Lower lobe of right lung (tissue), 2 donors: Measurements from ENCODE around the gene TMCC3. TPM values are rescaled to one million over a fixed set of nuclear protein-coding genes. Genes with fewer than 3 reads are reported as not detected.

Source experiments
- ATAC-seq, 2 donors: fragments of 200-7000 bp; cut with Tn5 transposase; one replicate each; pipeline ENCODE4 v1.9.1; 2020 to 2022; ENCODE audit warnings: mild to moderate bottlenecking in 2 of 2, moderate library complexity in 2 of 2
- DNase-seq: peaks from one replicate; pipeline ENCODE4 v3.0.0-alpha.2; 2020
- H3K27ac ChIP-seq: fragments of 200-600 bp; one replicate; pipeline ENCODE4 v1.8.0; 2022
- H3K27me3 ChIP-seq: fragments of 200-600 bp; one replicate; pipeline ENCODE4 v1.8.0; 2022; ENCODE audit warnings: low read depth
- H3K36me3 ChIP-seq: fragments of 200-600 bp; one replicate; pipeline ENCODE4 v1.8.0; 2022; ENCODE audit warnings: mild to moderate bottlenecking
- H3K4me1 ChIP-seq: fragments of 200-600 bp; one replicate; pipeline ENCODE4 v1.8.0; 2022
- H3K4me3 ChIP-seq: fragments of 200-600 bp; one replicate; pipeline ENCODE4 v1.8.0; 2022; ENCODE audit warnings: mild to moderate bottlenecking
- H3K9me3 ChIP-seq: fragments of 200-600 bp; one replicate; pipeline ENCODE4 v1.8.0; 2022
- intact Hi-C: fragments of 100-400 bp; cut with DNase I; formaldehyde crosslinking; loops from one replicate; pipeline ENCODE4 v1.11.0; 2022
- total RNA-seq: library from RNA; stranded (reverse); fragmentation: NEBNext Ultra II Directional; extraction: Animal tissue kit (Norgen Biotek cat#: 25700); gene quantifications from one replicate; pipeline ENCODE4 v1.2.1, GENCODE V29; 2021
- TF ChIP-seq, protein P1 (sequence below): fragments of 200-600 bp; IDR thresholded peaks from one replicate; pipeline ENCODE4 v1.8.0; 2022; ENCODE audit warnings: antibody characterized with exemption, mild to moderate bottlenecking
- donor health status: DM: no; HTN: yes; CAD: no; lungs with severe emphysema.

TMCC3 gene
- total RNA-seq, 1 donor from 2014 or later, result 9.7 TPM

DNA sequence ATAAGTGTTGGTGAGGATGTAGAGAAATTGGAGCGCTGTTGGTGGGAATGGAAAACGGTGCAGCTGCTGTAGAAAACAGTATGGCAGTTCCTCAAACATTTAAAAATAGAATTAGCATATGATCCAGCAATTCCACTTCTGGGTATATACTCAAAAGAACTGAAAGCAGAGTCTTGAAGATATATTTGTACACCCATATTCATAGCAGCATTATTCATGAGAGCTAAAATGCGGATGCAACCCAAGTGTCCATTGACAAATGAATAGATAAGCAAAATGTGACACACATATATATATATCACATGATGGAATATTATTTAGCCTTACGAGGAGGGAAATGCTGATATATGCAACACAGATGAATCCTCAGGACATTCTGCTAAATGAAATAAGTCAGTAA lies 106.0 kb downstream of the TMCC3 start:
- Histone ChIP-seq H3K27me3 (no peaks in the 10 kb centered on the region), H3K27ac (no peak overlapping the region), H3K9me3 (no peaks in the 10 kb centered on the region), H3K4me3 (no peak overlapping the region), H3K4me1 (no peaks in the 10 kb centered on the region), H3K36me3 (no peaks in the 10 kb centered on the region)
- TF ChIP-seq, protein P1, sequence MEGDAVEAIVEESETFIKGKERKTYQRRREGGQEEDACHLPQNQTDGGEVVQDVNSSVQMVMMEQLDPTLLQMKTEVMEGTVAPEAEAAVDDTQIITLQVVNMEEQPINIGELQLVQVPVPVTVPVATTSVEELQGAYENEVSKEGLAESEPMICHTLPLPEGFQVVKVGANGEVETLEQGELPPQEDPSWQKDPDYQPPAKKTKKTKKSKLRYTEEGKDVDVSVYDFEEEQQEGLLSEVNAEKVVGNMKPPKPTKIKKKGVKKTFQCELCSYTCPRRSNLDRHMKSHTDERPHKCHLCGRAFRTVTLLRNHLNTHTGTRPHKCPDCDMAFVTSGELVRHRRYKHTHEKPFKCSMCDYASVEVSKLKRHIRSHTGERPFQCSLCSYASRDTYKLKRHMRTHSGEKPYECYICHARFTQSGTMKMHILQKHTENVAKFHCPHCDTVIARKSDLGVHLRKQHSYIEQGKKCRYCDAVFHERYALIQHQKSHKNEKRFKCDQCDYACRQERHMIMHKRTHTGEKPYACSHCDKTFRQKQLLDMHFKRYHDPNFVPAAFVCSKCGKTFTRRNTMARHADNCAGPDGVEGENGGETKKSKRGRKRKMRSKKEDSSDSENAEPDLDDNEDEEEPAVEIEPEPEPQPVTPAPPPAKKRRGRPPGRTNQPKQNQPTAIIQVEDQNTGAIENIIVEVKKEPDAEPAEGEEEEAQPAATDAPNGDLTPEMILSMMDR, result no peak
- DNase-seq (no peak), ATAC-seq (no peak)
- intact Hi-C loops, result no loop called here

DNA sequence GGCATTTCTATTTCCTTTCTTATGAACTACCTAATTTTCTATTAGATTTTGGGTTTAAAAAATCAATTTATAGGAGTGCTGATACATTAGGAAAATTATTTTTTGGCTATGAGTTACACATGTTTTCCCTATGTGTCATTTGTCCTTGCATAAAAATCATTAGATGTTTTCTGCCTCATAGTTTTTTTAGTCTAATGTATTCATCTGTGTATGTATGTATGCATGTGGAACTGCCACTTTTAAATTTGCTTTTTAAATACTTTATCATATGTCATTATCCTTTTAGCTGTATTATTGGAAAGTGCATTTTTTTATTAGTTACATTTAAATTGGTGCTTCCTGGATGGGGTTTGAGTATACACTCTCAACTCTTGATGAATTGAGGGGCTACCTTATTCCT lies 112.0 kb downstream of the TMCC3 start:
- no peak for ATAC-seq
- H3K36me3 ChIP-seq, result no peaks in the 10 kb centered on the region
- no peaks in the 10 kb centered on the region for H3K4me1 ChIP-seq
- H3K9me3 ChIP-seq, result no peaks in the 10 kb centered on the region
- H3K27ac ChIP-seq, result no peak overlapping the region
- DNase-seq, result no peak
- TF ChIP-seq, protein P1, result no peak
- H3K27me3 ChIP-seq, result no peaks in the 10 kb centered on the region
- intact Hi-C loops, result loop anchor here (10.0 kb wide), 1 partner anchor 404 kb away; no protein-coding TSS in a partner anchor
- no peak overlapping the region for H3K4me3 ChIP-seq

DNA sequence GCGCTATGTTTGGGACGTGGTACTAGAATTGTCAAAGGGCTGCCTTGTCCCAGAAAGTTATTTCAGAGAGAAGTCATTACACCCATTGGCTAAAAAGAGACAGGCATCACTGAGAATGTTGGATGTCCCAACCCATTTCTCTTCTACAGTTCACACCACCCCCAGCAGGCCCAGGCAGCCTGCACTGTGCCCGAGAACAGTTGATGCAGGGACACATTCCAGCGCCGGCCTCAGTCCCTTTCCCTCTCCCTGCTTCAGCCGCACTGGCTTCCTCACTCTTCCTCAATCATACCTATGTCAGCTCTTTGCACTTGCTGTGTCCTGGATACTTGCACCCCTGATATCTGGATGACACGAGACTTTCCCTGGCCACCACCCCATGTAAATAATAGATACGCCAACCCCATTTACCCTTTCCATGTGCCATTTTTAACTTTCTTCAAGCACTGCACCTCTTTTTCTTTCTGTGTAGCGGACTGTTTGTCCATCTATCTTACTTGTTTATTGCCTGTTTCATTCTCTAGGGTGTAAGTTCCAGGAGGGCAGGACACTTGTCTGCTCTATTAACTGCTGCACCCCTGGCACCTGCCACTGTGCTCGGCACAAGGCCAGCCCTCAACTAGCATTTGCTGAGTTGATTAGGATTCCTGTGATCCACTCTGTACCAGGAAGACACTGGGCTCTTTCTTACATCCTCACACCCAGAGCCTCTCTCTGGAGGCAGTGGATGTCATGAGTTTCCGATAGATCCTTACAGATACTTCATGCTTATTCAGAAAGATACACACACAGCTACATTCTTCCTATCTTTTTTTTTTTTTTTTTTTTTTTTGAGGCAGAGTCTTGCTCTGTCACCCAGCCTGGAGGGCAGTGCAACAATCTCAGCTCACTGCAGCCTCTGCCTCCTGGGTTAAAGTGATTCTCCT lies 114.1 kb downstream of the TMCC3 start:
- DNase-seq (no peak), ATAC-seq (no peak)
- no peak overlapping the region for H3K27ac ChIP-seq
- intact Hi-C loops, result loop anchor here (10.0 kb wide), 1 partner anchor 402 kb away; no protein-coding TSS in a partner anchor
- TF ChIP-seq, protein P1, result no peak
- no peaks in the 10 kb centered on the region for H3K36me3 ChIP-seq
- H3K9me3 ChIP-seq, result no peaks in the 10 kb centered on the region
- H3K27me3 ChIP-seq, result no peaks in the 10 kb centered on the region
- H3K4me3 ChIP-seq, result no peak overlapping the region
- peaks cover 6% of the 10 kb centered on the region for H3K4me1 ChIP-seq

DNA sequence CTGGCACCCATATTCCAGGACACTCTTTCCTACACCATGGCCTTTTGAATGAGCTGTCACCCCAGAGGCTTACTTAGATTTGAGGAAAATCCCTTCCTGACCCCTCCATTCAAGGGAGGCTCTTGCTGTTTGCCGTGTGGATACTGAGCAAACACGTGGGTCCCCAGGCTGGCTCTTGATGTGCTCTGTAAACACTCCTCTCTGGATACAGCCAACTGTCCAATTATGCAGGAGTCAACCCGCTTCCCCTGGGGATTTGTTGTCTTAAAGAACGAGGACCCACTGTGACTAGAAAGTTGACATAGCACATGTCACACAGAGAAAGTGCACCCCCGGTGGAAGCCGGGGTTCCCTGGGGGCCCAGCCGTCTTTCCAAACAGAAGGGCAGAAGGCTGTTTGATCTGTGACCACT lies 114.8 kb downstream of the TMCC3 start:
- Histone ChIP-seq H3K27me3 (no peaks in the 10 kb centered on the region), H3K27ac (no peak overlapping the region), H3K36me3 (no peaks in the 10 kb centered on the region), H3K9me3 (no peaks in the 10 kb centered on the region), H3K4me1 (peaks cover 6% of the 10 kb centered on the region), H3K4me3 (no peak overlapping the region)
- intact Hi-C loops, result loop anchor here (10.0 kb wide), 1 partner anchor 401 kb away; no protein-coding TSS in a partner anchor
- DNase-seq (no peak), ATAC-seq (peak in 1 of 2 donors; percentile 49)
- TF ChIP-seq, protein P1, result no peak

DNA sequence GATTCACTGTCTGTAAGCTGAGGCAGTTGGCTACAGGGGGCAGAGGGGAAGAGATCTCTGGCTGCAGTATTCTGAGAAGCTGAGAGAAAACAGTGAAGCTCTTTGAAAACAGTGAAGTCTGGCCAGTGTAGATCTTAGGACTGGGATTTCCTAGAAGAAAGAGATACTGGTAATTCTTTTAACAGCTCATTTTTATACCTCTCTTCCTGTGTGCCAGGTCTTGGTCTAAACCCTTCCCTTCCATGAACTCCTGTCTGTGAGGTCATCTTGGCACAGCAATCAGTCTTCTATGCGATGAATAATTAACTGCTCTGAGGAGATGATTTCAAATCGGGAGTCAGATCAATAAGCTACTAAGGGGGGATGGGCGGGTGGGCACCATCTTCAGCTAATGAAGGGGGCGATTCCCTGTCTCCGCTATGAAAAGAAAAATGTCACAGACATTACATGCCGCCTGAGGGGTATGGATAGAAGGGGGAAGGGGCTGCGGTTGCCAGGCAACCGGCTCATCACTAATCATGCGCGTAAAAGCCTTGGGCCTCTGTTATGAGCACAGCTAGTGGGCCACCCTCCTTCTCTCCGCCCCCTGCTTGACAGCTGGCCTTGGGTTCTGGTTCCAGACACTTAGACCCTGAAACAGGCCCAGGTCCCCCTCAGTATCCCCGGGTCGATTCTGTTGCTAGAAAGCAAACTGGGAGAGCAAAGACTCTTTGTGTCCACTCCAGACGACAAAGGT lies 115.4 kb downstream of the TMCC3 start:
- ATAC-seq (no peak), DNase-seq (no peak)
- H3K36me3 ChIP-seq, result no peaks in the 10 kb centered on the region
- TF ChIP-seq, protein P1, result no peak
- H3K4me3 ChIP-seq, result no peak overlapping the region
- peaks cover 6% of the 10 kb centered on the region for H3K4me1 ChIP-seq
- H3K27ac ChIP-seq, result no peak overlapping the region
- H3K27me3 ChIP-seq, result no peaks in the 10 kb centered on the region
- intact Hi-C loops, result loop anchor here (10.0 kb wide), 1 partner anchor 400 kb away; no protein-coding TSS in a partner anchor
- H3K9me3 ChIP-seq, result no peaks in the 10 kb centered on the region
